Cardiac fibroblast (primary cell): ENCODE results near the gene PTPRD.
"Not testable (repeated sequence)": the region's sequence is repeated elsewhere in the genome, so short reads cannot be mapped to it uniquely, and the experiment has no call there.

Source experiments
- DNase-seq, 2 donors: peaks; one replicate each; pipeline versions ENCODE4 v3.0.0 to v3.0.0-alpha.2; 2010; ENCODE audit warnings: low read depth in 2 of 2
- H3K4me3 ChIP-seq, 2 donors: replicated peaks in 1 of 2; 1 replicate in 1 of 2; 2 replicates in 1 of 2; pipeline ENCODE4 v1.5.1; 2011; ENCODE audit warnings: low read depth in 2 of 2, low read length in 2 of 2, mild to moderate bottlenecking in 2 of 2, moderate library complexity in 1 of 2
- CTCF ChIP-seq: IDR thresholded peaks from one replicate; pipeline ENCODE4 v1.5.1; 2011; ENCODE audit warnings: low read depth, mild to moderate bottlenecking, low read length, inconsistent platforms

PTPRD gene

GRCh38 chr9:9099646-9100045 is 1513.2 kb downstream of the PTPRD start:
- H3K4me3 ChIP-seq: no peak overlapping the region
- no peak for TF ChIP-seq CTCF
- DNase-seq: no peak

- not testable (repeated sequence) for DNase-seq, H3K4me3 ChIP-seq
These were observed 1515.5 kb downstream of the PTPRD start for GRCh38 chr9:9097254-9097653.

GRCh38 chr9:9091387-9091786 is 1521.4 kb downstream of the PTPRD start:
- peak in 1 of 2 donors; percentile 2 for DNase-seq
- no peak for TF ChIP-seq CTCF
- no peak overlapping the region for H3K4me3 ChIP-seq

- no peak overlapping the region for H3K4me3 ChIP-seq
- no peak for TF ChIP-seq CTCF
- no peak for DNase-seq
These were observed 1533.3 kb downstream of the PTPRD start for GRCh38 chr9:9079473-9079872.

- no peak for TF ChIP-seq CTCF
- no peak for DNase-seq
- H3K4me3 ChIP-seq: no peak overlapping the region
These were observed 1534.5 kb downstream of the PTPRD start for GRCh38 chr9:9078301-9078700.

GRCh38 chr9:9061627-9062026 is 1551.2 kb downstream of the PTPRD start:
- DNase-seq: no peak
- no peak for TF ChIP-seq CTCF
- no peak overlapping the region for H3K4me3 ChIP-seq

- H3K4me3 ChIP-seq: no peak overlapping the region
- DNase-seq: no peak
- TF ChIP-seq CTCF: no peak
These were observed 1558.3 kb downstream of the PTPRD start for GRCh38 chr9:9054354-9054992.
